Measurements from ENCODE around the gene CDC42EP5.
"Not testable (repeated sequence)": the region's sequence is repeated elsewhere in the genome, so short reads cannot be mapped to it uniquely, and the experiment has no call there.

CDC42EP5 gene

DNA sequence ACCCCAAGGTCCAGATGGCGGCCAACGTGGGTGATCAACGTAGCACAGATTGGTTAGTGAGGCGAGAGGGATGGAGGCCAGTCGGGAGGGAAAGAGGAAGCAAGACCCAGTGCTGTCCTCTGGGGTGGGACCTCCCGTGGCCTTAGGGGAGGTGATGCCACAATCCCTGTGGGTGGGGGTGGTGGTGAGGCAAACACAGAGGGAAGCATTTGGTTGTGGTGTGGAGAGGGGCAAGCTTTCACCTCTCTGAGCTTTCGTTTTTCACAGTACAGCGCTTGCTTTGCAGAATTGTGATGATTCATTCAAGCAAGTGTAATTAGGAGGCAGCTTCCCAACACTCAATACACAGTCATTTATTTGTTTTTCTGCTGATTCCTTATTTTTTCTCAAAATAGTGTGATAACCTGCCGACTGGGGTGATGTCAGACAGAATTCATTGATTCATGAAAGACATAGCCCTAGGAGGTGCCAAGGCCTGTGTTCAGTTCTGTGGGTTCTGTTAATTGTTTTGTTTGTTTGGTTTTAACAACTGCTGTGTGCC lies 21.7 kb downstream of the CDC42EP5 start:
- no peak overlapping the region for H3K18ac ChIP-seq (ENCODE audit: low read length)
- no peak overlapping the region for H2BK120ac ChIP-seq (ENCODE audit: low read depth, low read length)
- no peak overlapping the region for H2BK15ac ChIP-seq (replicated peaks; ENCODE audit: low read depth)
- H4K5ac ChIP-seq (ENCODE audit: low read length) = no peak overlapping the region
- no CpG with 5 or more reads among the region's 9 CpGs for WGBS (ENCODE audit: extremely low coverage, insufficient coverage, low lambda C conversion rate)
- no peak overlapping the region for H3K4me2 ChIP-seq (ENCODE audit: low read length)
- no peak overlapping the region for H2BK5ac ChIP-seq (ENCODE audit: low read length)
- peaks cover 42% of the 10 kb centered on the region for H3K79me2 ChIP-seq (ENCODE audit: control insufficient read depth, insufficient read depth, low read length)
- peaks cover 31% of the 10 kb centered on the region for H3K36me3 ChIP-seq (ENCODE audit: control insufficient read depth, insufficient read depth, low read length)
- H2AK5ac ChIP-seq (ENCODE audit: low read length) = no peak overlapping the region
- H3K56ac ChIP-seq (ENCODE audit: low read length) = peak overlapping the region; percentile 65
- no peaks in the 10 kb centered on the region for H3K4me1 ChIP-seq (ENCODE audit: control insufficient read depth, low read depth, low read length)
- H3K4ac ChIP-seq (ENCODE audit: low read depth, low read length) = no peak overlapping the region
- no peak overlapping the region for H3K23ac ChIP-seq (ENCODE audit: low read length)
- H3K79me1 ChIP-seq (ENCODE audit: low read length) = peaks cover 30% of the 10 kb centered on the region
- peak overlapping the region; percentile 5 for H3K9ac ChIP-seq (ENCODE audit: low read length)
- H3K27ac ChIP-seq (ENCODE audit: low read depth, low read length) = no peak overlapping the region
- H4K8ac ChIP-seq (ENCODE audit: low read depth, low read length) = no peak overlapping the region
- H3K4me3 ChIP-seq (ENCODE audit: low read length) = no peak overlapping the region
- no peak for DNase-seq
- H3K27me3 ChIP-seq (ENCODE audit: insufficient read depth, low read length, poor library complexity) = no peaks in the 10 kb centered on the region

GRCh38 chr19:54449701-54450069 lies 23.4 kb downstream of the CDC42EP5 start:
- no CpG with 5 or more reads among the region's 21 CpGs for WGBS (ENCODE audit: extremely low coverage, insufficient coverage, low lambda C conversion rate)
- Histone ChIP-seq H3K4me2 (ENCODE audit: low read length) (peak overlapping the region; percentile 58), H3K23ac (ENCODE audit: low read length) (no peak overlapping the region), H3K9ac (ENCODE audit: low read length) (peak overlapping the region; percentile 79), H3K79me2 (ENCODE audit: control insufficient read depth, insufficient read depth, low read length) (peaks cover 42% of the 10 kb centered on the region), H3K27ac (ENCODE audit: low read depth, low read length) (peak overlapping the region; percentile 13), H3K56ac (ENCODE audit: low read length) (peak overlapping the region; percentile 92), H4K5ac (ENCODE audit: low read length) (no peak overlapping the region), H2BK15ac (replicated peaks; ENCODE audit: low read depth) (no peak overlapping the region), H4K8ac (ENCODE audit: low read depth, low read length) (no peak overlapping the region), H2AK5ac (ENCODE audit: low read length) (no peak overlapping the region), H3K4ac (ENCODE audit: low read depth, low read length) (peak overlapping the region; percentile 95), H3K27me3 (ENCODE audit: insufficient read depth, low read length, poor library complexity) (no peaks in the 10 kb centered on the region), H2BK5ac (ENCODE audit: low read length) (no peak overlapping the region), H3K4me1 (ENCODE audit: control insufficient read depth, low read depth, low read length) (no peaks in the 10 kb centered on the region), H3K79me1 (ENCODE audit: low read length) (peaks cover 30% of the 10 kb centered on the region), H3K36me3 (ENCODE audit: control insufficient read depth, insufficient read depth, low read length) (peaks cover 27% of the 10 kb centered on the region), H3K18ac (ENCODE audit: low read length) (no peak overlapping the region), H2BK120ac (ENCODE audit: low read depth, low read length) (no peak overlapping the region), H3K4me3 (ENCODE audit: low read length) (peak overlapping the region; percentile 59)
- no peak for DNase-seq

GRCh38 chr19:54448774-54449700 lies 24.1 kb downstream of the CDC42EP5 start, which contains the start of gene LENG8:
Gene LENG8 (plus strand): TSS chr19:54449199. CDS start chr19:54451345, 2,146 bp downstream.
- H3K27ac ChIP-seq (ENCODE audit: low read depth, low read length) = peak within 1 kb of the TSS; percentile 71
- peaks cover 22% of the 10 kb centered on the region for H3K36me3 ChIP-seq (ENCODE audit: control insufficient read depth, insufficient read depth, low read length)

DNA sequence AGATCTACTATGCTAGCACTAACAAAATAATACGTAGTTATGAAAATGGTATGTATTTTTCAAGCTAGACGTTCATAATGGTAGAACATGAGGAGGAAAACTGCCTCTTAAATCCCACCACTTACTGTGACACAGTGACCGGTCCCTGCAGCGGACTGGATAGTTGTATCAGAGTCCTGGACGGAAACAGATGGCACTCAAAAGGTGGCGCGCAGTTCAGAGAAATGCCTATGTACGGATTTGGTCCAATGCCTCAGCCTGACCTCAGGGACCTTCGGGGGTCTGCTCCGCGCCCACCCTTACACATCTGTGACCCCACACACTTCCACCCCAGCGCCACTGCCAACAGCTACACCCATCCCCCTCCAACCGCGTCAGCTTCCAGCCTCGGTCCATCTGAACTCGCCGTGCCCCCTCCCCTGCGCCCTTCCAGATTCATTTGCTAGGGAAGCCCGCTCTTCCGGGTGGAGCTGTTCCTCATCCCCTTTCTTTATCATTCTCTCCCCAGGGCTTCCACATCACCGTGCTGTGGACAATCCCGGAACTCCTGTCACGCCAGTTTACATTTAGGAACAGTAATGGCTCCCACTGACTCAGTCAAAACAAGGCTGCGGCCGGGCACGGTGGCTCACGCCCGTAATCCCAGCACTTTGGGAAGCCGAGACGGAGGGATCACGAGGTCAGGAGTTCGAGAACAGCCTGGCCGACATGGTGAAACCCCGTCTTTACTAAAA lies 24.9 kb downstream of the CDC42EP5 start:
- Histone ChIP-seq H2BK5ac (ENCODE audit: low read length) (no peak overlapping the region), H2BK120ac (ENCODE audit: low read depth, low read length) (no peak overlapping the region), H3K36me3 (ENCODE audit: control insufficient read depth, insufficient read depth, low read length) (peaks cover 14% of the 10 kb centered on the region), H2AK5ac (ENCODE audit: low read length) (no peak overlapping the region), H3K18ac (ENCODE audit: low read length) (no peak overlapping the region), H3K56ac (ENCODE audit: low read length) (peak overlapping the region; percentile 96), H3K27me3 (ENCODE audit: insufficient read depth, low read length, poor library complexity) (no peaks in the 10 kb centered on the region), H3K23ac (ENCODE audit: low read length) (no peak overlapping the region), H3K79me1 (ENCODE audit: low read length) (peaks cover 23% of the 10 kb centered on the region), H4K8ac (ENCODE audit: low read depth, low read length) (no peak overlapping the region), H3K27ac (ENCODE audit: low read depth, low read length) (no peak overlapping the region), H3K4ac (ENCODE audit: low read depth, low read length) (peak overlapping the region; percentile 47), H3K79me2 (ENCODE audit: control insufficient read depth, insufficient read depth, low read length) (peaks cover 42% of the 10 kb centered on the region), H3K4me3 (ENCODE audit: low read length) (peak overlapping the region; percentile 95), H3K4me2 (ENCODE audit: low read length) (peak overlapping the region; percentile 94), H4K5ac (ENCODE audit: low read length) (no peak overlapping the region), H3K4me1 (ENCODE audit: control insufficient read depth, low read depth, low read length) (no peaks in the 10 kb centered on the region), H2BK15ac (replicated peaks; ENCODE audit: low read depth) (no peak overlapping the region), H3K9ac (ENCODE audit: low read length) (peak overlapping the region; percentile 96)
- peak; percentile 82 for DNase-seq
- no CpG with 5 or more reads among the region's 34 CpGs for WGBS (ENCODE audit: extremely low coverage, insufficient coverage, low lambda C conversion rate)

More at GRCh38 chr19:54448774-54449700, 24.1 kb downstream of the CDC42EP5 start, which contains the start of gene LENG8:
- Histone ChIP-seq H3K23ac (ENCODE audit: low read length) (no peak within 1 kb of the TSS), H2BK15ac (replicated peaks; ENCODE audit: low read depth) (no peak within 1 kb of the TSS), H3K9ac (ENCODE audit: low read length) (peak within 1 kb of the TSS; percentile 96), H3K18ac (ENCODE audit: low read length) (no peak within 1 kb of the TSS), H3K79me1 (ENCODE audit: low read length) (peaks cover 29% of the 10 kb centered on the region), H3K4me3 (ENCODE audit: low read length) (peak within 1 kb of the TSS; percentile 95), H2BK5ac (ENCODE audit: low read length) (peak within 1 kb of the TSS; percentile 41), H2AK5ac (ENCODE audit: low read length) (no peak within 1 kb of the TSS), H4K5ac (ENCODE audit: low read length) (no peak within 1 kb of the TSS), H3K56ac (ENCODE audit: low read length) (peak within 1 kb of the TSS; percentile 96), H3K79me2 (ENCODE audit: control insufficient read depth, insufficient read depth, low read length) (peaks cover 42% of the 10 kb centered on the region), H3K4me2 (ENCODE audit: low read length) (peak within 1 kb of the TSS; percentile 94), H3K4me1 (ENCODE audit: control insufficient read depth, low read depth, low read length) (no peaks in the 10 kb centered on the region), H3K4ac (ENCODE audit: low read depth, low read length) (peak within 1 kb of the TSS; percentile 95), H3K27me3 (ENCODE audit: insufficient read depth, low read length, poor library complexity) (no peaks in the 10 kb centered on the region), H2BK120ac (ENCODE audit: low read depth, low read length) (no peak within 1 kb of the TSS), H4K8ac (ENCODE audit: low read depth, low read length) (no peak within 1 kb of the TSS)
- peak; percentile 97 for DNase-seq
- WGBS (ENCODE audit: extremely low coverage, insufficient coverage, low lambda C conversion rate) = no CpG with 5 or more reads among the region's 96 CpGs

DNA sequence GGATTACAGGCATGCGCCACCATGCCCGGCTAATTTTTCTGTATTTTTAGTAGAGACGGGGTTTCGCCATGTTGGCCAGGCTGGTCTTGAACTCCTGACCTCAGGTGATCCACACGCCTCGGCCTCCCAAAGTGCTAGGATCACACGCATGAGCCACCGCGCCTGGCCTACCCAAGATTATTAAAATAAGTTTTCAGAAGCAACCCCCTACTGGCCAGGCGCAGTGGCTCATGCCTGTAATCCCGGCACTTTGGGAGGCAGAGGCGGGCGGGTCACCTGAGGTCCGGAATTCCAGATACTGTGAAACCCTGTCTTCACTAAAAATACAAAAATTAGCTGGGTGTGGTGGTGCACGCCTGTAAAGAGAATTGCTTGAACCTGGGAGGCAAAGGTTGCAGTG lies 26.7 kb downstream of the CDC42EP5 start:
- H3K79me2 ChIP-seq (ENCODE audit: control insufficient read depth, insufficient read depth, low read length) = peaks cover 27% of the 10 kb centered on the region
- H3K18ac ChIP-seq (ENCODE audit: low read length); H3K23ac ChIP-seq (ENCODE audit: low read length); H3K56ac ChIP-seq (ENCODE audit: low read length); H2BK120ac ChIP-seq (ENCODE audit: low read depth, low read length); H2BK5ac ChIP-seq (ENCODE audit: low read length); H3K36me3 ChIP-seq (ENCODE audit: control insufficient read depth, insufficient read depth, low read length); H2BK15ac ChIP-seq (replicated peaks; ENCODE audit: low read depth); H4K8ac ChIP-seq (ENCODE audit: low read depth, low read length); H3K27ac ChIP-seq (ENCODE audit: low read depth, low read length); DNase-seq; H3K4me1 ChIP-seq (ENCODE audit: control insufficient read depth, low read depth, low read length); H3K4ac ChIP-seq (ENCODE audit: low read depth, low read length); H2AK5ac ChIP-seq (ENCODE audit: low read length); H3K4me2 ChIP-seq (ENCODE audit: low read length); H3K79me1 ChIP-seq (ENCODE audit: low read length); H3K4me3 ChIP-seq (ENCODE audit: low read length); H4K5ac ChIP-seq (ENCODE audit: low read length); H3K9ac ChIP-seq (ENCODE audit: low read length); H3K27me3 ChIP-seq (ENCODE audit: insufficient read depth, low read length, poor library complexity): not testable (repeated sequence)
- WGBS (ENCODE audit: extremely low coverage, insufficient coverage, low lambda C conversion rate) = no CpG with 5 or more reads among the region's 15 CpGs
